HG02798 (cell line): ENCODE measurements around the gene GABRB3.
"Not testable (repeated sequence)": the region's sequence is repeated elsewhere in the genome, so short reads cannot be mapped to it uniquely, and the experiment has no call there.

ENCODE experiments used
- ATAC-seq: cut with Tn5 transposase; IDR thresholded peaks from one replicate; pipeline ENCODE4 v1.9.1; 2021; ENCODE audit warnings: mild to moderate bottlenecking; ENCODE audit not compliant: unreplicated experiment, poor library complexity

The GABRB3 gene

DNA sequence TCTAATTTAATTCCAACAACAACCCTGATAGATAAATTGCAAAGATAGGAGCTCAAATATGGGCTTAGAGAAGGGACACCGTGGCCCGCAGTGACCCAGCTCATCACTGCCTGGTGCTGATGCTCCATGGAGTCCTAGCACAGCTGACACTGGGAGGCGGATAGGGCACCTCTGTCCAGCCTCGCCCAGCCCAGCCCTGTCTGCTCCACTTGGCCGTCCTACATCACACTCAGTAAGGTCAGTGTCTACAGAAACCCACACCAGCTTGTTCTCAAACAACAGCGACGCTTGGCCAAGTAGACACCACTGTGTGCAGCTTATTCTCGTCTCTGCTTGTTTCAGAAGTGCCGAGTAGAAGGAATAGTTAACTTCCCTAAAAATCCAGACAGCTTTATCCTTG, 33.9 kb downstream of the GABRB3 start:
- no peak for ATAC-seq

GRCh38 chr15:26736502-26737248, 36.2 kb downstream of the GABRB3 start:
- no peak for ATAC-seq

GRCh38 chr15:26731965-26732364, 40.9 kb downstream of the GABRB3 start:
- ATAC-seq, result no peak

GRCh38 chr15:26729581-26729980, 43.3 kb downstream of the GABRB3 start:
- ATAC-seq, result no peak

DNA sequence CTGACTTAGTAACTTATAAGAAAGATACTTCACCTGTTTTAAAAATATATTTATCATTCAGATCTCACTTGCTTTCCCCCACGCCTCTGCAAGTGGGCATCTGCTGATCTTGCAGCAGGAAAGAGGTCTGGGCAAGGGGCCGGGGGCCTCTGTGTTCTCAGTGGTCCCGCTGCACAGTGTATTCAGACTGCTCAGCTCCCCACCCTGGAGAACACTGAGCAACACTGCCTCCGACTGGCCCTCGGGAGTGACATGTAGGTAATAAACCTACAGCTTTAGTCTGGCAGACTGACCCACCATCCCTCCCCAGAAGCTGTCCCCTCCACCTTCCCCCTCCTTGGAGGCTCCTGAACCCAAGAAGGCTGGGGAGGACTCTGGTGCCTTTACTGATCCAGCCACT, 43.8 kb downstream of the GABRB3 start:
- ATAC-seq, result no peak

- no peak for ATAC-seq
These were observed 48.3 kb downstream of the GABRB3 start for GRCh38 chr15:26724381-26725150.

GRCh38 chr15:26722621-26723160, 50.2 kb downstream of the GABRB3 start:
- no peak for ATAC-seq

DNA sequence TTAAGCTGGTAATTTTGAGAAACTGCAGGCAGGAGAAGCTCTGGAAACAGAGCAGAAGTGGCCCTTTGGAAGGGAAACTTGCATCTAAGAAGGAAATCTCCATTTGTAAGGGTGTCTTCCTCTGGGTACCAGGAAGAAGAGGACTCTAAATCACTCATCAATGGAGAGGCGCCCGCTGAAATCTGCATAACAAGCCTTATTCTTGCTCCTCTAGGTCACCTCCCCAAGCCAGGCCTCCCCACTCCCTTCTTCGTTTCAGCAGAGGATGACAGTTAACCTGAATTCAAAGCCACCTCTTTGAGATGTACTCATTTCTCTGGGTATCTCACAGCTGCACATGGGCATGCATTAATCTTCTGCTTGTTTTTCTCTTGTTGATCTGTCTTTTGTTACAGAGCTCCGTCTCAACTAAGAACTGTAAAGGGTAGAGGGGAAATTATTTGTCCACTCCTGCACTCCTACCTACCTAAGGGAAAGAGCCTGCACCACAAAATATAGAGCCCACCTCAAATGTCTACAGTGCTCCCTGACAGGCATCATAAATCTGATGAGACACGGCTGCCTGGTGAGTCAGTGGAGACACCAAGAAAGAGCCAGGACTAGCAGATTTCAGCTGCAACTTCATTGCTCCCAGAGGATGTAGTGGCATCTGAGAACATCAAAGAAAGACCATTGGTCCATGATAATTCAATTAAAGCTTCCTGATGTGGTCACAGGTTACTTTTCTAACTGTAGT, 51.5 kb downstream of the GABRB3 start:
- ATAC-seq, result no peak

DNA sequence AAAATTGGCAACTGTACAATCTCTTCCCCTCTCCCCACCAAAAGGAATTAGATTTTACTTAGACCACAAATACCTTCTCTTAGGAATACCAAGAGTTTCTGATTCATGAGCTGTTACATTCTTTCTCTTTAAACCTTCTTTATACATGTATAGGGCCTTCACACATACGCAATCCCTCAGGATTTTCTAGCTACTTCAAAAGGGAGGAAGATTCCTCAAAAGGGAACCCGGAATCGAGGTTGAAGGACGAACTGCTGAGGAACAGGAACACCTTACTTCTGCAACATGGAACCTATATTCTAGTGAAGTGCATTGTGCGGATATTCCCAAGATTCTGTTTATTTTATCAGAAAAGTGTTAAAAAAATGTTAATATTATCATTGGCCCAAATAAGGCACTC, 52.3 kb downstream of the GABRB3 start:
- ATAC-seq, result no peak

DNA sequence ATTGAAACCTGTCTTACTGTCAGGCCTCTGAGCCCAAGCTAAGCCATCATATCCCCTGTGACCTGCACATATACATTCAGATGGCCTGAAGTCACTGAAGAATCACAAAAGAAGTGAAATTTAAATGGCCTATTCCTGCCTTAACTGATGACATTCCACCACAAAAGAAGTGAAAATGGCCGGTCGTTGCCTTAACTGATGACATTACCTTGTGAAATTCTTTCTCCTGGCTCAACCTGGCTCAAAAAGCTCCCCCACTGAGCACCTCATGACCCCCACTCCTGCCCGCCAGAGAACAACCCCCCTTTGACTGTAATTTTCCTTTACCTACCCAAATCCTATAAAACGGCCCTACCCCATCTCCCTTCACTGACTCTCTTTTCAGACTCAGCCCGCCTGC, 53.0 kb downstream of the GABRB3 start:
- ATAC-seq, result not testable (repeated sequence)

GRCh38 chr15:26716069-26716468, 56.8 kb downstream of the GABRB3 start:
- no peak for ATAC-seq

GRCh38 chr15:26713498-26713897, 59.4 kb downstream of the GABRB3 start:
- ATAC-seq, result no peak

DNA sequence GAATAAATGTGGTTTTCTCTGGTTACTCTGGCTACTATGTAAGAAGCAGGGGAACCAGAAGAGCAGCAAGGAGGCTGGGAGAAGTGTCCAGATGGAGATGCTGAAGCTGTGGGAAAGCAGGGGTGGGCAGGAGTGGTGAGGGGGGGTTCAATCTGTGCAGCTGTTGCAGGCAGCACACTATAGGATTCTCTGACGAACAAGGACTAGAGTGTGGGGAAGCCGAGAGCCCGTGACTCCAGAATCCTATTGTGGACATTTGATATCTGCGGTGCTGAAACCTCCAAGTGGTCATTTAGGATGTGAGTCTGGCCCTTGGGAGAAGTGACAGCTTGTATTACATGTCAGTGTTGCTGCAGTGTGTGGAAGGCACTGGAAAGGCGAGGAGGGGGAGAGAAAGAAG, 60.5 kb downstream of the GABRB3 start:
- no peak for ATAC-seq

GRCh38 chr15:26711445-26711844, 61.4 kb downstream of the GABRB3 start:
- no peak for ATAC-seq

DNA sequence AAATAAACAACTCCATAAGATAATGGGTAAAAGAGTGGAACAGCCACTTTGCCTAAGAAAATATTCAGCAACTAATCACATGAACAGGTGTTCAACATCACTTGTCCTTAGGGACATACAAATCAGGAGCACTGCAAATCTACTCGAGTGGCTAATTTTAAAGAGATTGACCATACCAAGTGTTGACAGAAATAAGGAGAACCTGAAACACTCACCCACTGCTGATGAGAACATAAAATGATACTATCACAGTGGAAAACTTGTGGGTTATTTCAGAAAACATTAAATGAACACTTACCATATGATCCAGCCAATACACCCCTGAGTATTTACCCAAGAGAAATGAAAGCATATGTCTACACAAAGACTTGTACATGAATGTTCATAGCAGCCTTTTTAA, 70.5 kb downstream of the GABRB3 start:
- ATAC-seq, result no peak

DNA sequence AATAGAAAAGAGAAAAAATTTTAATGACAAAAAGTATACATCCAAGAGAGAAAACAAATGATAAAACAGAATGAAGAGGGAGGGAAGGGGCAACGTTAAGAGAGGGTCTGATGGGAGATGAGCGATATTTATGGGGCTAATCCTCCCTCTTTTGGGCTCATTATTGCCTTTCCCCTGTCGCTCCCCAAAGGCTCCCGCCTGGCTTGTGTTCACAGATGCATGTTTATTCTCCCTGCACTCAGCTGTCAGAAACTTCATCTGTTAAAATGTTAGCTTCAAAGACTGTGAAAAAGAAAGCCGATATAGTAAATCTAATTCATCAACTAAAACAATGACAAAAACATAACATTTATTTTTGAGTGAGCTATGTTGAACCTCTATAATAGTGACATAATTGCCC, 74.3 kb downstream of the GABRB3 start:
- ATAC-seq, result no peak

DNA sequence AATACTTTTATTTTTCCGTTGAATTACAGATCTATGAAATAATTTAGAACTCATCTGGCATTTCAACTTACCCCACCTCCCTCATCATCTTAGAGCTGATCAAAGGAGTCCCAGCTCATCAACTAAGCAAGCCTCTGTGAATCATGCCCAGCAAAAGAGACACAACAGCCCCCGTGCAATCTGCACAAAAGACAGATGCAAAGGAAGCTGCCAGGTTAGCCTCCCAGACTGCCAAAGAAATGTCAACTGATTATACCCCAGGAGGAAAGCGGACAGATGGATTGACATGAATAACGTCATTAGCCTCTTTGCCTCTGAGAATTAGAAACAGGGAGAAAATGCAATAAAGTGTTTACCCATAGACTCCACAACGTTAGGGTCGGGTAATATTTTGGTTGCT, 75.0 kb downstream of the GABRB3 start:
- ATAC-seq, result no peak

- ATAC-seq, result no peak
These were observed 81.6 kb downstream of the GABRB3 start for GRCh38 chr15:26691249-26691648.

GRCh38 chr15:26690778-26691177, 82.1 kb downstream of the GABRB3 start:
- ATAC-seq, result no peak

GRCh38 chr15:26689462-26689861, 83.4 kb downstream of the GABRB3 start:
- ATAC-seq, result no peak
